SHP77 treated with DMSO at 0.1 percent for 48 hours (cell line): Measurements from ENCODE around the gene RFT1.
"Not testable (repeated sequence)": the region's sequence is repeated elsewhere in the genome, so short reads cannot be mapped to it uniquely, and the experiment has no call there.

Source experiments
- DNase-seq: peaks from one replicate; lab custom pipeline; 2025; lab: John Stamatoyannopoulos, UW

RFT1 gene

DNA sequence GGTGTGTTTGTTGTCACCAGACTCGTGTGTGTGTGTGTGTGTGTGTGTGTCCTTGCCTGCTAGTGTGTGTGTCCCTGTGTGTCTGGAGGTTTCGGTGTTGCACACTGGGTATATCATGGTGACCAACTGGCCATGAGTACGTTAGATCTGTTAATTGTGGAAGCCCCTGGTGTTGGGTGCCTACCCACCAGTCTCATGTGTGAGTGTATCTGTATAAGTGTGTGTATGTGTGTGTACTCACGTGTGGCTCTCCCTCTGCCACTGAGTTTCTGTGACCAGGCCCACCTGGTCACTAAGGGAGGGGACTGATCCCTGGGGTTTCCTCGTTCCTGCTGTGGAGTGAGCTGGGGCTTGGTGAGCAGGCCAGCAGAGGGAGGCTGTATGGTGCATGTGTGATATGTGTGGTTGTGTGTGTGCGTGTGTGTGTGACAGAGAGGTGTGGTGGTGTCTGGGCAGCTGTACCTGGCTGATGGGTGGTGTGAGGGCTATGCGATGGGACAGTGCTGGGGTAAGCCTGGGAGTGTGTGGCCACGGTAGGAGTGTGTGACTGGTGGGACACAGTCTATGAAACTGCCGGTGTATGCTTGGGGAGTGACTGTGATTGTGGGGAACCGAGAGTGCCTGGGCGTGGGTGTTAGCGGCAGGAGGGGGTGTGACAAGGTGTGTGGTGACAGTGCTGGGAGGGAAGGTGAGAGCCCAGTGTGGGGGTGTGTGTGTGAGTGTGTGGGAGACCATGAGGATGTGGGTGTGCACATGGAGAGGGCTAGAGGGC is 32.6 kb upstream of the RFT1 start:
- DNase-seq: no peak

DNA sequence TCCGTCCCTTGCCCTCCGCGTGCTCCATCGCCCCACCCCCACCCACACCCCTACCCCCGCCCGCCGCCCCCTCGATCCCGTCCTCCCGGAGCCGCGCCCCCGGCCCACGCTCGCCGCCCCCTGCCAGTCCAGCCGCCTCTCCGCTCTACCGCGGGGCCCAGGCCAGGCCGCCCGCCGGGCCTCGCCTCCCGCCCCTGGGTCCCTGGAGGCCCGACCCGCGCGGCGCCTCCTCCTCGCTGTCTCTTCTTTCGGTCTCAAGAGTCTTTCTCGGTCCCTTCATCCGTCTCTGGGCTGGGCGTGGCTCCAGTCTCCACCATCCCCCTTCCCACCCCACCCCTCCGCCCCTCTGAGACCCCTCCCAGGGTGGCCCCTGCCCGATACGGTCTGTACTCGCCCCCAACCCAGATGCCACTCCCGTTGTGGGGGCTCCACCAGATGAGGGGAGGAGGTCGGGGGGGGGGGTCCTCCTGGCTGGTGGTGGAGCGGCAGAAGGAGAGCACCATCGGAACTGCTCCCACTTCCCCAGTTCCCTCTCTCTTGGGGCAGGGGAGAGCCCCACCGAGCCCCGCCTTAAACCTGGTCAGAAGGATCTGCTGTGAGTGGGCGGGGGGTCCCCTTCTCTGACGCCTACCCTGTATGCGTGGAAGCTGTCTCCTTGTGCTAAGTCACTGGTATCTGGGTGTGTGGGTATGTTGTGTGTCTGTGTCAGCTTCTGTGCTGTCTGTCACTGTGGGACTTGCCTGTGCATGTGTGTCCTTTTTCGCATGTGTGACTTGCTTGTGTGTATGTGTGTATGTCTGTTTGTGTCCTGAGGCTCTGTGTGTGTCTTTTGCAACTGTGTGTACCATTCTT is 31.8 kb upstream of the RFT1 start:
- DNase-seq: no peak

DNA sequence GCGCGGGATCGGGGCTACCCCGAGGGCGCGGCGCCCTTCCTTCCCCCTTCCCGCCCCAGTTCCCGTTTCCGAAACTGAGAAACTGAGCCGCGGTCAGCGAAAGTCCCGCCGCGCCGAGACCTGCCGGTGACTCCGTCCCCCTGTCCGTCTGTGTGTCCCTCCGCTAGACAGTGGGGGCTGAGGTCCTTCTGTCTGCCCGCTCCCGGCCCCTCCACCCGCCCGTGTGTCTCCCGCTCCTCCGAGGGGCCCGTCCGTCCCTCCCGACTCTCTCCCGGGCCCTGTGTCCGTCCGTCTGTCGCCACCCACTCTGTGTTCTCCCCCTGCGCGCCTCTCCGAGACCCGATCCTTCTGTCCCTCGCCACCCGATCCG is 31.2 kb upstream of the RFT1 start:
- no peak for DNase-seq

DNA sequence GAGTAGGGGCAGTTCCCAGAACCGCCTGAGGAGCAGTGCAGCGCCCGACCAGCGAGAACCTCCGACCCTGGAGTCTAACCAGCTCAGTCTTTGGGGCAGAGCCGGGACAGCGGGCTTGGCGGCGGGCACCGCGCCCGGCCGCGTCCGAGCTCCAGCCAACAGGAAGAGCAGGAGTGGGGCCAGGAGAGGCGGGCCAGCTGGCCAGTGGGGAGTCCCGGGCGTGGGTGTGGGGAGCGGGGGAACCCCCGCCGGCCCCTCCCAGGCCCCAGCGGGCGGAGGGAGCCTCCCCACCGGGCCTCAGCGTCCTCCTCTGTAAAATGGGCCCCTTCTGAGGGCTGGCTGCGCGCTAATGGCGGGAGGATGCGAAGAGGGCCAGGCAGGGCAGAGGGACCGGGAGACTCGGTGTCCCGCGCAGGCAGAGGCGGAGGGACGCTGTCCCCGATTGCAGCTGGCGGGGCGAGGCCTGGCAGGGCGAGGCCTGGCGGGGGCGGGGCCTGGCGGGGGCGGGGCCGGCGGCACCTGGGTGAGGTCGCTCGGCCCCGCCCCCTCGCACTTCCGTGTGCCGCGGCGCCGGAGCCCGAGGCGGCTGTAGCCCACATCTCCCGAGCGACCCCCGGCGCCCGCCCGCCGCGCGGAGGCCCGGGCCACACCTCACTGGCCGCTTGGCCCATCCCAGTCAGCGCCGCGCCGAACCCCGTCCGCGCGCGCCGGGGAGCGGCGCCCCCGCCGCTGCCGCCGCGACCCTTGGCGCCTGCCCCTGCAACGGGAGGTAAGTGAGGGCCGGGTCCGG is 30.6 kb upstream of the RFT1 start, which contains the start of gene PRKCD:
TSS of gene PRKCD (plus strand) at position 550 of the 790 bp plus-strand sequence. CDS start 17,214 bp downstream, outside the sequence.
- DNase-seq: no peak

DNA sequence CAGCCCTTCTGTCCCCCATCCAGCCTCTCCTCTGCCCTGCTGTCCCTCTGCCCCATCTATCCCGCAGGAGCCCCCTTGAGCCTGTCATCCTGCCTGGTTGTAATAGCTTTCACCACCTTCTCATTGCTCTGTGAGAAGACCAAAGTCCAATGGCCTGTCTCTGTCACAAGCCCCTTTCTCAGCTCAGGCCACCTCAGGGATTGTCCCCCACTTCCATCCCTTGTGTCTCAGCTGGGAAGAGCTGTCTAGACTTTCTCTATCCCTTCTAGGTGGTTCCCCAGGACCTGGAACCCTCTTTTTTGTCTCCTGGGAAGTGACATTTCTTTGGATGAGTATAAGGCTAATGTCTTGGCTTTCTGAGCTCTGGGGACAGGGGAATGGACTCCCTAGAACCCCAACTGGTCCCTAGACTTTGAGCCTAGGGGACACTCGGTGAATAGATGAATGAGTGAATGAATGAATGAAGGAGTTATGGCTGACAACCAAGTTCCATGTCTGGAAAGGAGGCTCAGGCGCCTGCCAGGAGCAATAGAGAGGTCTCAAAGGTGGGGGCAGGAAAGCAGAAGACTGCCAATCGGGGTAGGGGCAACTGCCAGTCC is 29.9 kb upstream of the RFT1 start:
- DNase-seq: no peak

DNA sequence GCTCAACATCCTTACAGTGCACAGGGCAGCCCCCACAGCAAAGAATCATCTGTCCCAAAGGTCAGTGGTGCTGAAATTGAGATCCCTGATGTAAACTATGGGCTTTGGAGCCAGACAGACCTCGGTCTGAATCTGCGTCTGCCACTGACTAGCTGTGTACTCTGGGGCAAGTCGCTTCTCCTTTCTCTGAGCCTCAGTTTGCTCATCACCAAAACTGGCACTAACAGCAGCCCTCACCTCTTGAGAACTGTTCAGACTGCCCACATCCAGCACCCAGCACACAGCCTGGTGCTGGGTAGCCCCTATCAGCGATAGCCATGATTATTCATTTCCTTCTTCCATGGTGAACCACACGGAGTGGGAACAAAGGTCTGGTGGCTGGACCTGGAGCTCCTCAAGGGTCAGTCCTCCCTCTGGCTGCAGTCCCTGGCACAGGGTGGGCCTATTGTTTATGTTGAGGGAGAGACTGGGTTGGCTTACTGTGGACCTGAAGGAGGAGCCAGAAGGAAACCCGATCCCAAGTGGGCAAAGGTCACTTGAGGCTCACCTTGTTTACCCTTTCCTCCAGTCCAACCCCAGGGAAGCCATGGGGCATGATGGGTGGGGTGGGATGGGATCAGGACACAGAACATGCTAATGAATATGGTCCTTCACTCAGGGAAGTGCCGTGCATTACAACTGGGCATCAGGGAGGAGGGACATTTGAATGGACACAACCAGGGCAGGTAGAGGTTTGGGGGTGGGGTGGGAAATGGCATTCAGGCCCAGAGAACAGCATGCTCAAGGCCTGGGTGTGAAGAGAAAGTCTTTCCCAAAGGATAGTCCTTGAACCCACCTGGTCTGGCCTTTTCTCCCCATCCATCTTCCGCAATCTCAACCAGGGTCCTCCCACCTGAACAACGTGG is 29.2 kb upstream of the RFT1 start:
- DNase-seq: no peak

DNA sequence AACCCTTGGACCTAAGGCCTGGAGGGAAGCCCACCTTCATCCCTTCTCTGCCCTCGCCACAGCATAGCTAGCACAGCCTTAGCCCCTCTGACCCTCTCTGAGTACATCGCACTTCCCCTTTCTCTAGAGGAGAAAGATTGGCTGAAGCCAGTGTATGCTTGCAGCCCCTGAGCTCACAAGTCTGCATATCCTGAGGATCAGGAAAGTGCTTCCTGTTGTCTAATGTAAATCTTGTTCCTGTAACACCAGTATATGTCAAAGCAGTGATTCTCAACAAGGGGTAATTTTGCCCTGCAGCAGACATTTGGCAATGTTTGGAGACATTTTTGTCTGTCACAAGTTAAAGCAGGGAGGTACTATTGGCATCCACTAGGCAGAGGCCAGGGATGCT is 28.5 kb upstream of the RFT1 start:
- DNase-seq: no peak

DNA sequence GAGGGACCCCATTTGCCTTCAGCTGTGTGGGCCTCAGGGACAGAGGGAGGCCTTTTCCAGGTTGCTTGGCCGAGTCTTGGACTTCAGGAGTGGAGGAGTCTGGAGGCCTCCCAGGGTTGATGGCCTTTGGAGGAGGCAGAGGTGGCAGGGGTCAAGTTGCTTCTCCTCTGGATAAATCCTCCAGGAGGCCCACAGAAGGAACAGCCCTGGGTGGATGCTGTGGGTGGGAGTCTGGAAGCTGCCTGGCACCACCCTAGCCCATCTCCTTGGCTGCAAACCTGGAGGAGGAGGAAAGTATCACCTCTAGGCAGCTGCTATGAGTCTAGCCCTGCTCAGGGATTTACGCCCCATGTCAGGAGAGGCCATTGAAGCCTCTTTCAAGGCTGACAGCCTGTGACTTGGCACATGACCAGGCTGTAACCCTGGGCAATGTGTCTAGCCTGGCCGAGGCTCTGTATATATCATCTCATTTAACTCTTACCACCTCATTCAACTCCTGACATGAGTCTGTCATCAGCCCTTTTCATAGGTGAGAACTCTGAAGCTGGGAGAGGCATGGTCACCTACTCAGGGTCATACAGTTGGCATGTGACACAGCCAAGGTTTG is 27.8 kb upstream of the RFT1 start:
- no peak for DNase-seq

DNA sequence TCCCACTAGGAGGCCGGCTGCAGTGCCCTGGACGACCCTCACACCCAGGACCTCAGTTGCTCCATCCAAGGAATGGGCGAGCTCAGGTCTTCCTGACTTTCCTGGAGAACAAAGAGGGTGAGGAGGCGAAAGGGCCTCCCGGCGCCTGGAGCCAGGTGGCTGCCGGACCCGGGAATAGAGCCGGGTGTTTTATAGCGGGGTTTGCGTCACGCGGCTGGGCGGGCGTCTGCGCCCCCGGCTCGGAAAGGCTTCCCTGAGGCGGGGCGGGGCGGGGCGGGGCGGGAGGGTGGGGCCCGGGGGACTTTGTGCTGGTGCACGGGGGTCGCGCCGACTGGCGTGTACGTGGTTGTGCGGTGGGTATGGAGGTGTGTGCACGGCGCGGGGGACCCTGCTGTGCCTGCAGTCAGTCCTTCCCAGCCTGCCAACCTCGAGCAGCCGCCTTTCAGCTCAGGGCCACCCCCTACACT is 26.2 kb upstream of the RFT1 start:
- DNase-seq: no peak

DNA sequence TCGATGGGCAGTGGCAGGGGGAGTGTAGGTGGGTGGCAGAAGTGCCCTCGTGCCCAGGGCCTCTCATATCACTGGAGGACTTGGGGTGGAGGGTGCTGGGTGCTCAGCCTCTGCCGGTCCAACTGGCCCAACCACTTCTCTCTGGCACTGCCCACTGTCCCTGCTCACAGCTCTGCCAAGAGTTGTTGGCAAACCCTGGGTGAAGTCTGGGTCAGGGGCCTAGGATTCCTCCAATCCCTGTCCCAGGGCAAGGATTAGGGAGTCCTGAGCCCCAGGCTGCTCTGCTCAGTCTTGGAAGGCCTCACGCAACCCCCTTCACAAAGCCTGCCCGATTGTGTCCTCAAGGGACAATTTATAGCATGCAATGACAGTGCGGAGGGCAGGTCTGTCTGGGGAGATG is 25.5 kb upstream of the RFT1 start:
- DNase-seq: no peak

DNA sequence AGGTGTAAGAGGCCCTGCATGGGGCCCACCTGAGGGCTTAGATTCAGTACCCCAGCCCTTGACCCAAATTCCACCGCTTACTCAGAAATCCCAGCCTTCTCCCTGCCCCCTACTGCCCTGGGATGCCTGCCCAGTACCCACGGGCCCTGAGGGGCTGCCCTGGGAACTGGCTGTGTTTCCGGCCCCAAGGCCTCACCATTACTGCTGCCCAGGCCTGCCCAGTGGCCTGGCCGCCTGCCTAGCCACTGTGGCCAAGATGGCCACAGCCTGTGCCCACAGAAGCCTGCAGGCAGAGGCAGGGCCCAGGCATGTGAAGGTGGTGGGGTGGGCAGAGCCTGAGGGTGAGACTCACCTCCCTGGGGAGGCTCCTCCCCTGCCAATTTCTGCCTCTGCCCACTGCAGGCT is 24.6 kb upstream of the RFT1 start:
- no peak for DNase-seq

DNA sequence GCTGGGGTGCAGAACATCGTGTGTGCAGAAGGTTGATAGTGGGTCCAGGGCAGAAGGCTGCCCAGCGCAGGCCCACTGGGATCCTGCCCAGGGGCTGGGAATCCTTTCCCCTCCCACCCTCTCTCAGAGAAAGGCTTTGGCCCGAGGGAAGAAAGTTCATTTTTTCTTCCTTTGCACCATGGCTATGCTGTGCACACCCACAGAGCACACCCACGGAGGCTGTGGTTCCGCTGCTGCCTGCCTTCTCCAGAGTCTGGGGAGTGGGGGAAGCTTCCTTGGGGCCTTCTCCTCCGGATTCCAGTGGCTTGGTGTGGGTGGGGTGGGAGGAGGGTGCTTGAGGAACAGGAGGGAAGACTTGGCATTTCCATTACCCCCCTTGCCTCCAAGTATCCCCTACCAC is 23.7 kb upstream of the RFT1 start:
- no peak for DNase-seq

DNA sequence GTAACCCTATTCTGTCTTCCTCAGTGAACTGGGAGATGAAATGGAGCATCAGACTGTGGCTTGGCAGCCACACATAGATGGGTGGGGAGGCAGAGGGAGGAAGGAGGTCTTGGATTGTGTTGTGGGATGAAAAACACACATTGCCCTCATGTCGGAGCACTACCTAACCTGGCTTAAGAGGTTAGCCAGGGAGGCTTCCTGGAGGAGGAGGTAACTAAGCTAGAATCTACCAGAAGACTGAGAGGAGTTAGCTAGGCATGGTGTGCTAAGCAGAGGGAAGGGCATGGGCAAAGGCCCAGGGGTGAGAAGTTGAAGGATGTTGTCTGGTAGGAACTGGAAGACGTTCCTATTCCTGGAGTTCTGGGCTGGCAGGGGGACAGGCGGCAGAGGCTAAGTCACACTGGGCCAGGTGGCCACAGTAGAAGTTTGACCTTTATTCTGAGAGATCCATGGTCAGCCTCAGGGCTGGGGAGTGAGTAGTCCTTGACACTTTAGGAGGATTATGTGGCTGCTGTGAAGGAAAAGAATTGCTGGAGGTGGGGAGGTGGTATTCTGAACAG is 23.1 kb upstream of the RFT1 start:
- no peak for DNase-seq

DNA sequence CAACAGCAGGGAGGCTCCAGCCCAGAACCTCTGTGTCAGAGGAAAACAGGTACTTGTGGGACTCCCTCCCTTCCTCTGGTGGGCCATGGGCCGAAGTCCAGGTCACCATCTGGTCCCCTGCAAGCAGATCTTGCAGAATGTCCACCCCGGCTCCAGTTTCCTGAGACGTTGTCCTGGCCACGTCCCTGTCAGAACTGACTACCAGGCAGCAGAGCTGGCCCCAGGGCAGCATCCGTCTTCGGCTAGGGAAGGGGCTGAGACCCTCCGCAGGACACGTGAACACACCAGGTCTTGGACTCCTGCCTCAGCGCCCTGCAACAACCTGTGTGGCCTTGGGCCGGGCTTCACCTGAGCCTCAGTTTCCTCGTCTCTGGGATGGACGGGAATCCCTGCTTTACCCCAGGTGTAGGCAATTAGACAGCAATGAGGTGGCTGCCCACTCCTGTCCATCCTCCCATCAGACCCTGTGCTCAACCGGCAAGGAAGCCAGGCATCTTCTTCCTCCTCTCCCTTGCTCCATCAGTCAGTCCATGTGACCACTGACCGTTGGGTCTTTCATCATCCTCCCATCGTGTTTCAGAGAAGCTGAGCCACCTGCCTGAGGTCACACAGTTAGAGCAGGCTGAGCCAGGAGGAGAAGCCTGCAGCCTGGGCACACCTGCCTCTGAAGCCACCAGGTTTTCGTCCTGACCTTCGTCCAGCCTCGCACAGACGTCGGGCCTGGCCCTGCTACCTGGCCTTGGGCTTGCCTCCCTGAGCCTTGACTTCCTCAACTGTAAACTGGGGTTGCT is 21.8 kb upstream of the RFT1 start:
- DNase-seq: no peak

DNA sequence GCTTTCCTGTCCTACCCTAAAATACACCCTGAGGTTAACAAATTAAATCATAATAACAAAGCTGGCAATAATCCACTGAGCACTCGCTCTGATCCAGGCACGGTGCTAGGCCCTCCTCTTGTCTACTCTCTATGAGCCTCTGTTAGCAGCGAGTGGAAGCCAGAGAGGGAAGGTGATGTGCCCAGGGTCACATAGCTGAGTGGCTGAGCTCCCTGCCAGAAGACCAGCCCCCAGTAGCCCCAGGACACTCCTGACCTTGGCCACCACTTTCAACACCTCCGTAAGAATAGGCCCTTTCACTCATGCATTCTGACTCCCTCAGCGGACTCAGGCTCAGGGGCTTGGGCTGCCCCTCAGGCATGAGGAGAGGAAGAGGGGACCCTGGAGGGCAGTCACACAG is 21.2 kb upstream of the RFT1 start:
- no peak for DNase-seq

DNA sequence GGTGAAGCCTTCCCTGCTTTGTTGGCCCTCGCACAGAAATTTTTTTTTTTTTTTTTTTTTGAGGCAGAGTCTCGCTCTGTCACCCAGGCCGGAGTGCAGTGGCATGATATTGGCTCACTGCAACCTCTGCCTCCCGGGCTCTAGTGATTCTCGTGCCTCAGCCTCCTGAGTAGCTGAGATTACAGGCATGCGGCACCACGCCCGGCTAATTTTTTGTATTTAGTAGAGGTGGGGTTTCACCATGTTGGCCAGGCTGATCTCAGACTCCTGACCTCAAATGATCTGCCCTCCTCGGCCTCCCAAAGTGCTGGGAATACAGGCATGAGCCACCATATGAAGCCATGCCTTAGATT is 20.8 kb upstream of the RFT1 start:
- DNase-seq: not testable (repeated sequence)

DNA sequence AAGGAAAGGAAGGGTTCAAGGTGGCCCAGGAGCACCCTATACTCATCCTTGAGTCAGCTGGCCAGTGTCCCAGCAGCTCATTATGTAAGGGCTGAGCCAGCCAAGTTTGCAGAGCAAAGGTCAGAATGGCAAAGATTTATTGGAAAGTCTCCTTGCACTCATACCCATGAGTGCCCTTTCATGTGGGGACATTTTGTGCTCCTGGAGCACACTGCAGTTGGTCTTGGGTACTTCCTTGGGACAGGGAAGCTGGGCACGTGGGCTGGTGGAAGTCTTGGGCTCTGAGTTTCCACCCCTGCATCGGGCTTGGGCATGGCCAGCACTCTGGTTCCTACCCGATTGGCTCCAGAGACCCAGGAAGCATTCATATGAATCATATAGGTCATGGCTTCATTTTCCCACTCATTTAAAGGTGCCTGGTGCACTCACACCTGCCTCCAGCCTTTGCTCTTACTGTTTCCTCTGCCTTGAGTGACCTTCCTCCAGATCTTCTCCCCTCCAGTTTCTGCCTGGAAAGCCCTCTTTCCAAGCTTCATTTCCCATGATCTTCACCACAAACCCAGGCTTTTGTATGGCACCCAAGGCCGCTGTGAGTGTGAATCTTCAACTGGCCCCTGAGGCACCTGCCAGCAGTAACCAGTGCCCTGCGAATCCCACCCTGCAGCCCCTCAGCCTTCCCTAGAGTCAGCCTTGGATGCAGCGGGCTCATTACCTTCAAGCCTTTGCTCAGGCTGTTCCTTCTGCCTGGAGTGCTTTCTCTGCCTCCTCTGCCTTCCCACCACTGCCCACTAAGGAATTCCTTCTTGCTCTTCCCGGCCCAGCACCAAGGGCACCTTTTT is 20.2 kb upstream of the RFT1 start:
- DNase-seq: no peak

DNA sequence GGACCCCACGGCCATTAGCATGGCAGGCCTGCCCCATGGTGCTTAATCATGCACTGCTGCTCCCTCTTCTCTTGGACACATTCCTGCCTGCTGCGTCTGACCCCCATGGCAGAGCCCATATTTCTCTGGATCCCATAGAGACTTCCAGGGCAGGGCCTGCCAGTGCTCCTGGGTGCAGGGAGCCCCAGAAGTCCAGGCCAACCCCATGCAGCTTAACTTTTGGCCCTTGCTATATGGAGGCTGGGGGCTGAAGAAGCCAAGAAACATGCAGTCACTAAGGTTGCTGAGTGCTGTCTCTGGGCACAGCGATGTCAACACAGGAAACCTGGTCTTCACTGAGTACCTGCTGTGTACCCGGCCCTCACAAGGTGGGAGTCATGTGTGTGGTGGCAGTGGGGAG is 19.5 kb upstream of the RFT1 start:
- DNase-seq: no peak
